ENCODE measurements around the gene ATP6V1G1.
"Not testable (repeated sequence)": the region's sequence is repeated elsewhere in the genome, so short reads cannot be mapped to it uniquely, and the experiment has no call there.

Gene ATP6V1G1

DNA sequence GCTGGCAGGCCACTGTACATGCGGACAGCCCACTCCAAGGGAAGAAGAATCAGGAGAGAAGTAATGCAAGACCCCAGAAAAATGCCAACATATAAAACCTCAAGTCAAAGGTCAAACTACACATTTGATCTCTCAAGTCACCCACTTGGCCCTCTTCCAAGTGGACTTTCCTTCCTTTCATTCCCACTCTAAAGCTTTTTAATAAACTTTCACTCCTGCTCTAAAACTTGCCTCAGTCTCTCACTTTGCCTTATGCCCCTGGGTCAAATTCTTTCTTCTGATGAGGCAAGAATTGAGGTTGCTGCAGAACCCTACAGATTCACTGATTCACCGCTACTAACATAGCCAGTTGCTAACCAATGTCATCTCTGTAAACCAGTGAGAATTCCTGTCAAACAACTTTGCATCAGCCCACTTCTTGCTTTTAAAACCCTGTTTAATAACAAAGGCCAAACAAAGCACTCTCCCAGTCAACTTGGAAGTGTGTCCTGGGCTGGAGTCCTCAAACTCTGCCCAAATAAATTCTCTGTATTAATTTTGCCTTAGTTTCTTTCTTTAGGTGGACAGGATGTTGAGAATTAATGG, 6.9 kb upstream of the ATP6V1G1 start:
- no peak for DNase-seq

DNA sequence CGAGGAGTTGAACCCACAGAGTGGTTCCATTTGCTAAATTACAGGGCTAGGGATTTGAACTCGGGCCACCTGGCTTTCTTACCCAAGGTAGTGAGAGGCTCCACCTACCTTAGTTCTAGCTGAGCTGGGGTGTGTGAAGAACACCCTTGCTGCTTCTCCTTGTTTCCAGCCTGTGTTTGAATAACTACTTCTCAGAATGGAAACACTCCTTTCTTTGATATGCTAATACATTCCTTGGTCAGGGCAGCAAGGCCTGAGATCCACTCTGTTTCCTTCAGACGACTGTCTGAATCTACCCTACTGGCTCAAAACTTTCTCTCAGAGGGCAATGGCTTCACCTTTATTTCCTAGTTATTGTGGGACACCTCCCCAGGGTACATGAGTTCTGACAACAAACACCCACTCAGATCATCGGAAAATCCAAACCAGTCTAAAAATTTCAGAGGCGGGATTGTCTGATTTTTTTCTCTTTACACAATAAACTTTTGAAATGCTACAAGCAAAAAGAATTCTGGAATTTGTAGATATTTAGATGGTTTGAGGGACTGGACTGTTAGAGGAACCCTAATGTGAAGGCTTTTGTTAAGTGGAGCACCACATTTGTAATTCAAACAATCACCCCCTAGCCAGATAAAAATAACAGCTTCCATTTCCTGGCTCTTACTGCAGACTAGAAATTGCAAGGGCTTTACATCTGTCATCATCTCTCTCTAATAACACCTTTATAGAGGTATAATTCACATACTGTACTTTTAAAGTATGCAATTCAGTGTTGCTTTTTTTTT, 4.0 kb upstream of the ATP6V1G1 start:
- no peak for DNase-seq

DNA sequence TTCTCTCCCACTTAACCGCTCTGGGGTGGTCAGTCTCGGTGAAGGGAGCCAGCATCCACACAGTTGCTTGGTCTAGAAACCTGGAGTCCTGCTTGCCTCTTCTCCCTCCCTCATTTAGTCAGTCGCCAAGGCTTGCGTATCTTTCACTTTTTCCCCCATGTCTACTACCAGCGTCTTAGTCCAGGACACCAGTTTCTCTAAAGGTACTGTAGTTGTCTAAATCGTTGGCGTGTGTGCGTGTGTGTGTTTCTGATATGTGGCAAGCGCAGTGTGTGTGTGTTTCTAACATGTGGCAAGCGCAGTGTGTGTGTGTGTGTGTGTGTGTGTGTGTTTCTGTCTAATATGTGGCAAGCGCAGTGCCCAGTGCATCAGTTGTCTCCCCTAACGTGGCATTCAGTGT, 641 bp downstream of the ATP6V1G1 start:
- peak; percentile 39 for DNase-seq

DNA sequence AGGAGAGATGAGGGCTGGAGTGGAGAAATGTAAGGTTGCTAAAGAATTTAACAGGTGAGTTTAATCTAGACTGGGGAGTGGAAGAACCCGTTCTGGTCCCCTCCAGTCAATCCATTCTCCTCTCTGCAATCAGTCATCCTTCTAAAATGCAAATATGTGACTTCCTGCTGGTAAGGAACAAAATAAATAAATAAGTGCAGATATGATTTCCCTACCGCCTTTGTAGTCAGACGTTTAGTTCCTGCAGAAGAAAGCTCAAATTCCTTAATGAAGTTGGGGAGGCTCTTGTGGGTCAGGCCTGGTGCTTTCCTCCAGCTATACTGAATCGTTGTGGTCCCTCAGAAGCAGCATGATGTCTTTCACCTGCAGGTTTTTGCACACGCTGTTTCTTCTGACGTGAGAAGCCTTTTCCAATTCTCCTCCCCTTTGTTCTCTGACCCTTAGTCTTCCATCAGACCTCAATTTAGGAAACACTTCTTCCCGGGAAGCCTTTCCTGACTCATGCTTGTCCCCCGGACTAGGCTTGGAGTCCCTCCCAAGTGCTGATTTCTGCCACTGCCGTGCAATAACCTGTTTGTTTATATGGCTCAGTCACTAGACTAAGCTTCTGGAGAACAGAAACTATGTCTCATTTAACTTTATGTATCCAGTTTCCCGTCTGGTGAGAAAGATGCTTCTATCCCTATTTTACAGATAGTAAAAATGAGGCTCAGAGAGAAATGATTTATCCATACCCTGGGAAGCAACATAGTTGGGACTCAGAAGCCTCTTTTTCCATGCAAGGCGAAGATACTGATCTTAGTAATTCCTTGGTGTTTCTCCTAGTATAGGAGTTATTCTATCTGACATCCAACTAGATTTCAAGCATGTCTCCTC, 1.3 kb downstream of the ATP6V1G1 start:
- no peak for DNase-seq

DNA sequence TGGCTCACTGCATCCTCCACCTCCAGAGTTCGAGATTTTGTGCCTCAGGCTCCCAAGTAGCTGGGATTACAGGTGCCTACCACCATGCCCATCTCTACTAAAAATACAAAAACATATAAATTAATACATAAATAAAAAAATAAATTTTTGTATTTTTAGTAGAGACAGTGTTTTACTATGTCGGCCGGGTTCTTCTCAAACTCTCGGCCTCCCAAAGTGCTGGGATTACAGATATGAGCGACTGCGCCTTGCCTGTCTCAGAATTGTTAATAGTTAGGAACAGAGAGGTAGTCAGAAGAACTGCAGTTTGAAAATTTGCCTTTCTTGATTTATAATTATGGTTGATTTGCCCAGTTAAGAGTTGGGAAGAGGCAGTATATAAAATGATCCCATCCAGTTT, 2.8 kb downstream of the ATP6V1G1 start:
- no peak for DNase-seq

DNA sequence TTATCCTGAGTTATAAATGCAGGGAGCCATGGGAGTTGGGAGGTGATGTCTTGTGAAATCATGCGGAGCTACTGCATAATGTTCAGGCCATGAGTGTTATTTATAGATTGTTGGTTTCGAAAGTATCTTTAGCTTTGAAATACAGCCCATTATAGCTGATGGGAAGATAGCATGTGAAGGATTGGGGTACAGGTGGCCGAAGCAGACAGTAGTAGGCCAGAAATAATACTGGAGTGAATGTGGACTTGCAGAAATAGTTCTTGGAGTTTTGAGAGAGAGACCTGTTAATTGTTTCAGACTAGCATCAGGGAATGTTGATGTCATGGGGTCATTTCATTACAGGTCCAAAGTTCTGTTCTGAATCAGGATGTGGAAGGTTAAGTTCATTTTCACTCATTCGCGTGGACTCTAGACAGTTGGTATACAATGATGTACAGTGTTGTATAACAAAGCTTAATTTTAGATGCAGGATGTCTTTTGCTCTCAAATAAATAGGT, 3.8 kb downstream of the ATP6V1G1 start:
- no peak for DNase-seq

DNA sequence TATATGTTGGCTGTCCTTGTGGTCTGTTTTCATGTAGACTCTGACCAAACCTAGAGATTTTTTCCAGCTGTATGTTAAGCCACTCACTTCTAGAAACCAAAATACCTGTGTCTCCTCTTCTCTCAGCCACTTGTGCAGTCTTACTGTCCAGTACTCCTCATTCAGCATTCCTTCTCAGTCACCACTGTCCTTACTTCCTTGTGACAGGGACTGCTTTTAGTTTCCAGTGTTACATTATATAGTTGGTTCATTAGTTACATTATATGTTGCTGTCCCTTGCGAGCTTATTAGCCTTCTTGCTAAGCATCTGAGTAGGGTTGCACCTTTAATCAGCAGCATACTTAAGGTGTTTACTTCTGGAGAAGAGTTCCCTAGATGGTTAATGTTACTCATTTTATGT, 4.3 kb downstream of the ATP6V1G1 start:
- no peak for DNase-seq

DNA sequence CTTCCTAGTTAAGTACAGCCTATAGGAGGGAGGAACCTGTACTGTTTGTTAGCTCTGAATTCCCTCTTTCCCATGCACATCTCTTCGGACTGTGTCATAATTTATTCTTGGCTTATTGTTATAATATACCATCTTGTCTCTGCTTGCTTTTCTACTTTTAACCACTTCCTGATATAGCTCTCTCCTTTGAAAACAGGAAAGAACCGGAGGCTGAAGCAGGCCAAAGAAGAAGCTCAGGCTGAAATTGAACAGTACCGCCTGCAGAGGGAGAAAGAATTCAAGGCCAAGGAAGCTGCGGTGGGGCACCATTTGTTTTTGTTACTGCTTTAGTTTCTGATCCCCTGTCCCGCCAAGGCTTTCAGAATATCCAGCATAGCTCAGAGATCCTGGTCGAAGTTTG, 4.8 kb downstream of the ATP6V1G1 start:
- peak; percentile 80 for DNase-seq

DNA sequence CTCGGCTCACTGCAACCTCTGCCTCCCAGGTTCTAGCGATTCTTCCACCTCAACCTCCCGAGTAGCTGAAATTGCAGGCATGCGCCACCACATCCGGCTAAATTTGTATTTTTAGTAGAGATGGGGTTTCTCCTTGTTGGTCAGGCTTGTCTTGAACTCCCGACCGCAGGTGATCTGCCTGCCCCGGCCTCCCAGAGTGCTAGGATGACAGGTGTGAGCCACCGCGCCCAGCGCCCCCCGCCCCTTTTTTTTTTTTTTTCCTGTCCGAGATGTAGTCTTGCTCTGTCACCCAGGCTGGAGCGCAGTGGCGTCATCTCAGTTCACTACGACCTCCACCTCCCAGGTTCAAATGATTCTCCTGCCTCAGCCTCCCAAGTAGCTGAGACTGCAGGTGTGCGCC, 6.6 kb downstream of the ATP6V1G1 start:
- DNase-seq, result no peak

DNA sequence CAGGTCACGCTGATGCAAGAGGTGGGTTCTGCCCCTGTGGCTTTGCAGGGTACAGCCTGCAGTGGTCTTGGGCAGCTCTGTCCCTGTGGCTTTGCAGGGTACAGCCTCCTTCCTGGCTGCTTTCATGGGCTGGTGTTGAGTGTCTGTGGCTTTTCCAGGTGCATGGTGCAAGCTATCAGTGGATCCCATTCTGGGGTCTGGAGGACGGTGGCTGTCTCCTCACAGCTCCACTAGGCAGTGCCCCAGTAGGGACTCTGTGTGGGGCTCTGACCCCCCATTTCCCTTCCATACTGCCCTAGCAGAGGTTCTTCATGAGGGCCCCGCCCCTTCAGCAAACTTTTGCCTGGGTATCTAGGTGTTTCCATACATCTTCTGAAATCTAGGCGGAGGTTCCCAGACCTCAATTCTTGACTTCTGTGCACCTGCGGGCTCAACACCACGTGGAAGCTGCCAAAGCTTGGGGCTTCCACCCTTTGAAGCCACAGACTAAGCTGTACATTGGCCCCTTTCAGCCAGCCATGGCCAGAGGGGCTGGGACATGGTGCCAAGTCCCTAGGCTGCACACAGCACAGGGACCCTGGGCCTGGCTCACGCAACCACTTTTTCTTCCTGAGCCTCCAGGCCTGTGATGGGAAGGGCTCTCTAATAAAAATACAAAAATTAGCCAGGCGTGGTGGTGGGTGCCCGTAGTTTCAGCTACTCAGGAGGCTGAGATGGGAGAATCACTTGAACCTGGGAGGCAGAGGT, 13.1 kb downstream of the ATP6V1G1 start:
- not testable (repeated sequence) for DNase-seq

DNA sequence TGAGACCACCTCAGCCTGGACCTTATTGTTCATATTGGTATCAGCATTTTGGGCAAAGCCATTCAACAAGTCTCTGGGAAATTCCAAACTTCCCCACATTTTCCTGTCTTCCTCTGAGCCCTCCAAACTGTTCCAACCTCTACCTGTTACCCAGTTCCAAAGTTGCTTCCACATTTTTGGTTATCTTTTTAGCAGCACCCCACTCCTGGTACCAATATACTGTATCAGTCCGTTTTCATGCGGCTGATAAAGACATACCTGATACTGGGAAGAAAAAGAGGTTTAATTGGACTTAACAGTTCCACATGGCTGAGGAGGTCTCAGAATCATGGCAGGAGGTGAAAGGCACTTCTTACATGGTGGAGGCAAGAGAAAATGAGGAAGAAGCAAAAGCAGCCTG, 14.2 kb downstream of the ATP6V1G1 start:
- DNase-seq, result not testable (repeated sequence)

DNA sequence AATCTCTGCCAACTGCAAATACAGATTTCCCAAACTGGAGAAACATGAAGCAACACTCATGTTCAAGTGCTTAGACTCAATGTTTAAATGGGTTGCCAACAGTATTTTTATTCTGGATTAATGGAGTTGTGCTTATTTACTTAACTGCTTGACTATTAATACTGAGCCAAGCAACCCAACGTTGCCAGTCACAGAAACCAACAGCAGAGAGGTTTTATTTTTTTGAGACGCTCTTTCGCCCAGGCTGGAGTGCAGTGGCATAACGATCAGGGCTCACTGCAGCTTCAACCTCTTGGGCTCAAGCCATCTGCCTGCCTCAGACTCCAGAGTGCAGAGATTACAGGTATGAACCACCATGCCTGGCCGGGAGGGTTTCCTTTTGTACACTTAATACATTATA, 15.1 kb downstream of the ATP6V1G1 start:
- DNase-seq, result no peak

DNA sequence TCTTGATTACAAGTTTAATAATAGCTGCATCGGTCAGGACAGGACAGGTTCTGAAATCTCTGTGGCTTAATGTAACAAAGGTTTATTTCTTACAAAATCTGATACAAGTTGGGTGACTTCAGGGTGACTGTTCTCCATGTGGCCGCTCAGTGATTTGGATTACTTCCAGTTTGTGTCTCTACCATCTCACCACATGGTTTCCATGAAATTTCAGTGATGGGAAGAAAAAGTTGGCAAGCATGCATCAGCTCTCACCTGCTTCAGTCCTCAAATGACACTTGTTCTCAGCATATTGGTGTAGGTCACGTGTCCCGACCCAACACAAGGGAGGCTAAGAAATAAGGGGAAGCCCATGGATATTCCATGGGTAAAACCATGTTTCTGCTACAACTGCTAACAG, 15.7 kb downstream of the ATP6V1G1 start:
- no peak for DNase-seq

DNA sequence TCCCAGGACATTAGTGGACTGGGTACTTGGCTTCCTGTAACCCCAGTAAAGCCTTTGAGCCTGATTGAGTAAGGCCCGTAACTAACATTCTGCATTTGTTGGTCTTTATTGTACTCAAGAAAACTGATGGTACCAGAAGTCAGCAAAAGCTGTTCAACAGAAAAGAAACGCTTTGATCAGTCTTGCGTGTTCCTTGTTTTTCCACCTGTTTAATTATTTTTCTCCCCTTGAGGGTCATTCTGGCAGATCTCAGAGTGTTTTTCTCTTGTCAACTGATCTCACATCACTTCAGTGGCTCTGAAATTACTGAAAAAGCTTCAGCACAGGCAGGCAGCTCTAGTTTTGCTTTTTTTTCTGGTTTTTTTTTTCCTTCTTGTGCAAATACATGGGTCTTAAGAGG, 17.4 kb downstream of the ATP6V1G1 start:
- DNase-seq, result no peak

DNA sequence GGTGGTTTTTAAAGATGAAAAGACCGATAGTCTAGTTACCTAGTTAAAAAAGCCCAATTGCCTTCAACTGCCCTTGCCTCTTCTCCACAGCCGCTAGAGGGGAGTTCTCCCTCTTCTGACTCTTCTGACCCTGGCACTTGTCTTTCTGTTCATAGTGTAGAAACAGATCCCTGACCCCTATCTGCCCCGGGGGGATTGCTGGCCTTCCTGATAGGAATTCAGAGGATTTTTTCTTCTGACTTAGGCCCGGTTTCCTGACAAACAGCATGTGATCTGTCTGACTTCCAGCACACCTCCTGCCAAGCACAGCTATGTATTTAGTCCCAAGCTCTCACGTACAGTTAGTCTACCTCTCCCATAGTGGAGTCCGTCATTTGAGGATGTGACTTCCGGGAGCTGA, 18.5 kb downstream of the ATP6V1G1 start:
- no peak for DNase-seq

DNA sequence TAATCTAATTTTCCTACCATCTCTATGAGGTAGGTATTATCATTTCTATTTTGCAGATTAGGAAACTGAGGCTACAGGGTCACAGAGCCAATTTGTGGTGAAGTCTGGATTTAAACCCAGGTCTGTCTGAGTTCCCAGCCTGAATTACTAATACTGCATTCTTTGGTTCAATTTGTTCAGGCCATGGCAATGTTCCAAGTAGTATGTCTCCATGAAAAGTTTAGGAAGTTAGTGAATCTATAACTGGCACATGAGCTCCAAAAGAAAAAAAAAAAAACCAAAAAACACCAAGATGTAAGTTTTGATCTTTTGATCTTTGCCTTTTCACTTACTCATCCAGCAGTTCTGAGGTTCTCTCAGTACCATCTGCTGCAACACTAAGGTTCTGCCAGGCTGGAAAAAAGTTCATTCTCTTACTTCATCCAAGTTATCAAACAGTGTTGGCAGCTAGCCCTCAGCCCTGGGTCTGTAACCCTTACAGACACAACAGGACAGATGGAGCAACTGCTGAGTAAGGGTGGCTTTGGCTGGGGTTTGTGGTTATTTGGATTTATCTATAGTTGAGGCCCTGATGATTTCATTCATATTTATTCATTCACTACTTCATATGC, 19.1 kb downstream of the ATP6V1G1 start:
- DNase-seq, result no peak

DNA sequence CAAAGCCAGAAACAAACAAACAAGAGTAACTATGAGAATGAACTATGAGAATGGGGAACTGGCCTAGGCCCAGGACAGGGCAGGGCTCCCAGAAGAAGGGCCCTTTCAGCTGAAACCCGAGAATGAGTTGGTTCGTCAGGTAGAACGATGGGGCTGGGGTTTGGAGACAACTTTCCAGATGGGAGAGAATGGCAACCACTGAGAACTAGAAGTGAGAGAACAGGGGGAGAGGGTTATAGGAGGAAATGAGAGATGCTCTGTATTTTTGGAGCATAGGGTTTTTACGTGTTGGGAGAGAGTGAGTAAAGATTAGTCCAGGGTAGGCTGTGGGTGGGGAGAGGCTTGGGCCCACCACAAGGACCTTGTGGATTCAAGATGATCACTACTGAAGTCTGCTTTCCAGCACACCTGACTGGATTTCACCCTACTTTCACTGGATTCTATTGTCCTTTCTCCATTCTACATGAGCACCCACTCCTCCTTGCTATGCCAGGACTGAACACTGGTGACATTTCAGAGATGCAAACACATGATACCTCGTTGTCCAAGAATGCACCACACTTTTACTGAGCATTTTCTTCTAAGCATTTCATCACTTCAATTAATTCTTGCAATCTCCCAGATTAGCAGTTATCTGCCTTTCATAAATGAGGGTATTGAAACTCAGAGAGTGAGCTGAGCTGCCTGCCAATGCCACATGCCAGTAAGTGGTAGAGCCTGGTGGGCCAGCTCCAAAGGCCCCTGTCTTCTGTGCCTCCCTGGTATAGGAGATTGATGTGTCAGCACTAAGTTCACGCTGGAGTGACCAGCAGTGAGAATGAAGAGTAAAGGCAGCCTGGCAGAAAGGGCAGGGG, 20.3 kb downstream of the ATP6V1G1 start:
- DNase-seq, result no peak

DNA sequence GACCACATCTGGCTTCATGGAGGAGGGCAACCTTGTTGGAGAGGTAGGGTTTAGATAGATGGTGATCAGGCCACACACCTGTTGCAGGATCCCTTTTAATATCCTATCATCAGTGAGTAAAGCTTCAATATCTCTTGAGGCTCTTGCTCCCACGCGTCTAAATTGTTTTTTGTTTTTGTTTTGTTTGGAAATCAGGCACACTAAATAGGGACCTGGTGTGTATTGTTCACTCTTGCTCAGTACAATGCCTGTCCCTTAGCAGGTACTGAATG, 20.9 kb downstream of the ATP6V1G1 start:
- no peak for DNase-seq

DNA sequence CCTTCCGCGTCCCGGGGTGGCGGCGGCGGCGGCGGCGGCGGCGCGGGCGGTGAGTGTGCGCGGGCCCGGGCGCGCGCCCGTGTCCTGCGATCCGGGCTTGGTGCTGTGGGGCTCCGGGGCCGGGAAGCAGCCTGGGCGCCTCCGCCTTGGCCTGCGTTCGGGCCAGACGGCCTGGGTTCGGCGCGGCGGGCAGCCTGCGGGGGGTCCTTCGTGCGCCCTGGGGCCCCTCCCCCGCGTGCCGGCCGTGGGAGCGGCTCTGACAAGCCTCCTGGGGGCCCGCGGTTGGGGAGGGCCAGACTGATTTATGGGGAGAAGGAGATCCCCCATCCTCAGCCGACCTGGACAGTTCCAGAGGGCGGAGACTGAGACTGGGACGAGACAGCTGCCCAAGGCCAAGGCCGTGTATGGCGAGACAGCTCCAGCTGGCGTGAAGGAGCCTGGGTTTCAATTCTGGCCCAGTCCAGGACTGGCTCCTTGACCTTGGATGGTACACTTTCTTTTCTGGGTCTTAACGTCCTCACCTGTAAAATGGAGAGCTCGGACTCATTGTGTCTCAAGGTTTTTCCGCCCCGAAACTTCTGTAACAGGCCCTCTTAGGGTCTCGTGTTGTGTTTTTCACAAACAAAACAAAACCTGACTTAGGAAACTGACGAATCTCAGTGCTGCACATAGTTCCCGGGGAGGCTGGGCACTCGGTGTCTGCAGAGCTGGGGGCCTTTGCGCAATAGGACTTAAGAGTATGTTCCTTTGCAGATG, 24.1 kb downstream of the ATP6V1G1 start:
- DNase-seq, result no peak

DNA sequence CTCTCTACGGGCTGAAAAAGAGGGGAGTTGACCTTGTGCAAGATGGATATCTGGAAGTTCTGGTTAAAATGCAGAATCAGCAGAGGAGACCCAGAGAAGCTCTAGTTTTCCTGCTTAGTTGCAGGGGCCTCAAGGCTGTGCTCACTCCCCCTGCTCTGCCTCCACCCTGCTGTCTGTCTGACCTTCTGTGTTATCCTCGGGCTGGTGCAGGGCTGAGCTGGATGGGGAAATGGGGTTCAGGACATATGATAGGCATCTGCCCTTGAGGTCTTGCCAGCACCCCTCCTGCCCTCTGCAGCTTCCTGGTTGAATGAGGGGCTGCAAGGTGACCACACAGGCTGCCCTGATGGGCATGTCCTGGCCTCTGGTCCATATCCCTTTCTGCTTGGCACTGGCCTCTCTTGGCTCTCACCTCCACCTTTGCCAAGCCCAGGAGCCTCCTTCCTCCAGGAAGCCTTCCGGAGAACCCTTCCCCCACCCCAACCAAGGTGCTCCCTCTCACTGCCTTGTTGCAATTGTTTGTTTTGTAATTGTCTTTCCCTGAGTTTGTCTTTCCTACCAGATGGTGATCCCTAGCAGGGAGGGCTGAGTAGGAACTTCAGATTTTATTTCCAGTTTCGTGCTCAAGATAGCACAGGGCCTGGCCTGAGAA, 24.8 kb downstream of the ATP6V1G1 start:
- no peak for DNase-seq

Data from CD4-positive, alpha-beta T cell treated with Interleukin-21 for 1 hour (primary cell).